GM12878 (cell line): Measurements from ENCODE around the gene WDR91. TPM values are rescaled to one million over a fixed set of nuclear protein-coding genes. Genes with fewer than 3 reads are reported as not detected.
A peak's percentile ranks its signal among the peaks of the same experiment; 100 is the strongest.

Experiments used
- CHD4 ChIP-seq: fragments of 200-600 bp; sonication (generic); IDR thresholded peaks from 2 replicates; pipeline ENCODE4 v1.6.1; 2016; ENCODE audit warnings: mild to moderate bottlenecking
- CREB1 ChIP-seq: IDR thresholded peaks from 2 replicates; pipeline ENCODE4 v1.6.1; 2012; ENCODE audit warnings: low read depth, mild to moderate bottlenecking, inconsistent platforms
- EGR1 ChIP-seq, 2 experiments: IDR thresholded peaks; 1 replicate in 1 of 2; 2 replicates in 1 of 2; pipeline ENCODE4 v1.6.1; 2011 to 2012; ENCODE audit warnings: low read depth in 2 of 2, low read length in 2 of 2, borderline replicate concordance in 1 of 2, mild to moderate bottlenecking in 1 of 2, moderate library complexity in 1 of 2
- EP300 ChIP-seq, 2 experiments: fragments of 150-350 bp in 1 of 2; IDR thresholded peaks; 2 replicates each; pipeline ENCODE4 v1.6.1; 2011 to 2012; ENCODE audit warnings: low read depth in 2 of 2, low read length in 2 of 2, borderline replicate concordance in 1 of 2, improper control_type of control experiment in 1 of 2, inconsistent platforms in 1 of 2; ENCODE audit not compliant: control insufficient read depth in 1 of 2
- EZH2 ChIP-seq: IDR thresholded peaks from 2 replicates; pipeline ENCODE4 v1.6.1; 2012; ENCODE audit warnings: low read depth, mild to moderate bottlenecking, control low read depth, inconsistent platforms, low read length, borderline replicate concordance; ENCODE audit not compliant: control insufficient read depth
- HDAC6 ChIP-seq: fragments of 200-600 bp; sonication (generic); IDR thresholded peaks from one replicate; pipeline ENCODE4 v1.8.0; 2017; ENCODE audit warnings: antibody characterized with exemption; ENCODE audit not compliant: unreplicated experiment
- IRF4 ChIP-seq: IDR thresholded peaks from 2 replicates; pipeline ENCODE4 v1.6.1; 2011; ENCODE audit warnings: low read depth, low read length
- NBN ChIP-seq: fragments of 450-650 bp; IDR thresholded peaks from 2 replicates; pipeline ENCODE4 v1.6.1; 2016
- NR2C2 ChIP-seq: IDR thresholded peaks from 2 replicates; pipeline ENCODE4 v1.6.1; 2011; ENCODE audit warnings: borderline replicate concordance, low read depth; ENCODE audit not compliant: control insufficient read depth, insufficient read length
- RCOR1 ChIP-seq: conservative IDR thresholded peaks from 2 replicates; pipeline ENCODE4 v1.6.1; 2012; ENCODE audit warnings: low read depth, low read length, improper control_type of control experiment
- SREBF2 ChIP-seq: IDR thresholded peaks from 2 replicates; pipeline ENCODE4 v1.6.1; 2012; ENCODE audit warnings: mild to moderate bottlenecking, low read length
- WRNIP1 ChIP-seq: IDR thresholded peaks from 2 replicates; pipeline ENCODE4 v1.6.1; 2011; ENCODE audit warnings: low read depth, low read length, improper control_type of control experiment, borderline replicate concordance
- ZBED1 ChIP-seq: IDR thresholded peaks from 2 replicates; pipeline ENCODE4 v1.6.1; 2016; ENCODE audit warnings: borderline replicate concordance
- ZNF622 ChIP-seq: fragments of 450-650 bp; IDR thresholded peaks from 2 replicates; pipeline ENCODE4 v1.6.1; 2017; ENCODE audit warnings: mild to moderate bottlenecking, inconsistent platforms
- polyA plus RNA-seq, 11 experiments: library from polyadenylated mRNA; depleted of rRNA in 4 of 11; unstranded in 6 of 11; stranded (reverse) in 5 of 11; fragments of >200 nt; fragmentation: Nextera tagmentation in 4 of 11; fragmentation: Illumina TruSeq in 1 of 11; extraction: Ambion mirVana in 4 of 11; extraction: Trizol in 1 of 11; gene quantifications; 1 replicate in 1 of 11; 2 replicates in 10 of 11; pipeline versions ENCODE4 v1.2.1 to v1.2.3, GENCODE V29; 2011 to 2016; ENCODE audit warnings: inconsistent platforms in 2 of 11, missing spikeins in 2 of 11, low read depth in 1 of 11
- total RNA-seq, 4 experiments: library from RNA; depleted of rRNA in 3 of 4; stranded (reverse); fragments of >200 nt in 3 of 4; fragmentation: Illumina TruSeq in 1 of 4; extraction: Trizol in 1 of 4; gene quantifications; 2 replicates each; pipeline versions ENCODE4 v1.2.1 to v1.2.3, GENCODE V29; 2013 to 2021
- TF ChIP-seq, protein P1 (sequence below): IDR thresholded peaks from 2 replicates; pipeline ENCODE4 v1.6.1; 2011; ENCODE audit warnings: mild to moderate bottlenecking, low read depth, low read length, moderate library complexity; ENCODE audit not compliant: insufficient replicate concordance
- TF ChIP-seq, protein P2 (sequence below): IDR thresholded peaks from 2 replicates; pipeline ENCODE4 v1.6.1; 2012; ENCODE audit warnings: low read depth, low read length, improper control_type of control experiment
- TF ChIP-seq, protein P3 (sequence below): fragments of 450-650 bp; formaldehyde crosslinking; IDR thresholded peaks from 2 replicates; pipeline ENCODE4 v1.4.0; 2022; ENCODE audit warnings: mild to moderate bottlenecking, moderate library complexity
- TF ChIP-seq, protein P4 (sequence below): fragments of 450-650 bp; IDR thresholded peaks from 2 replicates; pipeline ENCODE4 v1.6.1; 2017; ENCODE audit warnings: mild to moderate bottlenecking
- TF ChIP-seq, protein P5 (sequence below): fragments of 450-650 bp; IDR thresholded peaks from 2 replicates; pipeline ENCODE4 v1.6.1; 2014; ENCODE audit warnings: mild to moderate bottlenecking
- TF ChIP-seq, protein P6 (sequence below): fragments of 450-650 bp; IDR thresholded peaks from 2 replicates; pipeline ENCODE4 v1.6.1; 2017; ENCODE audit warnings: mild to moderate bottlenecking, low read depth, inconsistent platforms; ENCODE audit not compliant: poor library complexity, severe bottlenecking

WDR91 gene
- total and polyA plus RNA-seq, 10 of the 15 experiments (the other 5 are each of a cell fraction or from before 2014, with no cell fraction given), result 7.6 to 83.3 (median 16.5) TPM

DNA sequence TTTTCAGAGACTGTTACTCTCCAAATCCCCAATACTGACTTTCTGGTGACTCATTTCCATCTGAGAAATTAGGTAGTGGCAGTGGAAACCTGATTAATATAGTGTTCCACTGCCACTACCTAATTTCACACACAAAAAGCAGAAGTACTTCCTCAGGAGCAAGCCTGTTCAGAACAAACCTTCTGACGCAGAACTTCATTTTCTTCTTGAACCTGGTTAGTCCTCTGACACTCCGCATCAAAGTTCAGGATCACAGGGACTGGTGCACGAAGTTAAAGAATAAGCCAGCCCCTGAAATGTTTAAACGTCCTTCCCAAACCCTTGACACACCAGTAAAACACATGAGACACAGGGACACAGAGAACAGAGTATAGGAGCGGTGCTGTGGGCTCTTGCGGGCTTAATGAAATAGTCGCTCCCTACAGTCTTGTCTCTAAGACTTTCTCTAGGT, 4.4 kb downstream of the WDR91 start (continued):
- no peak for TF ChIP-seq ZNF622
- TF ChIP-seq IRF4, result 0 out of 2 replicates have a peak, but pooled peaks have one; percentile 60
- no peak for TF ChIP-seq EGR1 (IDR thresholded peaks at IDR 0.05; ENCODE audit: borderline replicate concordance in 1 of 2, low read depth in 2 of 2, low read length in 2 of 2)
- TF ChIP-seq, protein P1, sequence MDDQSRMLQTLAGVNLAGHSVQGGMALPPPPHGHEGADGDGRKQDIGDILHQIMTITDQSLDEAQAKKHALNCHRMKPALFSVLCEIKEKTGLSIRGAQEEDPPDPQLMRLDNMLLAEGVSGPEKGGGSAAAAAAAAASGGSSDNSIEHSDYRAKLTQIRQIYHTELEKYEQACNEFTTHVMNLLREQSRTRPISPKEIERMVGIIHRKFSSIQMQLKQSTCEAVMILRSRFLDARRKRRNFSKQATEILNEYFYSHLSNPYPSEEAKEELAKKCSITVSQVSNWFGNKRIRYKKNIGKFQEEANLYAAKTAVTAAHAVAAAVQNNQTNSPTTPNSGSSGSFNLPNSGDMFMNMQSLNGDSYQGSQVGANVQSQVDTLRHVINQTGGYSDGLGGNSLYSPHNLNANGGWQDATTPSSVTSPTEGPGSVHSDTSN, result no peak
- TF ChIP-seq HDAC6, result no peak
- no peak for TF ChIP-seq ZBED1
- no peak for TF ChIP-seq EZH2
- no peak for TF ChIP-seq NR2C2
- TF ChIP-seq, protein P2, sequence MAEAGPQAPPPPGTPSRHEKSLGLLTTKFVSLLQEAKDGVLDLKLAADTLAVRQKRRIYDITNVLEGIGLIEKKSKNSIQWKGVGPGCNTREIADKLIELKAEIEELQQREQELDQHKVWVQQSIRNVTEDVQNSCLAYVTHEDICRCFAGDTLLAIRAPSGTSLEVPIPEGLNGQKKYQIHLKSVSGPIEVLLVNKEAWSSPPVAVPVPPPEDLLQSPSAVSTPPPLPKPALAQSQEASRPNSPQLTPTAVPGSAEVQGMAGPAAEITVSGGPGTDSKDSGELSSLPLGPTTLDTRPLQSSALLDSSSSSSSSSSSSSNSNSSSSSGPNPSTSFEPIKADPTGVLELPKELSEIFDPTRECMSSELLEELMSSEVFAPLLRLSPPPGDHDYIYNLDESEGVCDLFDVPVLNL, result no peak
- no peak for TF ChIP-seq SREBF2
- TF ChIP-seq, protein P3, sequence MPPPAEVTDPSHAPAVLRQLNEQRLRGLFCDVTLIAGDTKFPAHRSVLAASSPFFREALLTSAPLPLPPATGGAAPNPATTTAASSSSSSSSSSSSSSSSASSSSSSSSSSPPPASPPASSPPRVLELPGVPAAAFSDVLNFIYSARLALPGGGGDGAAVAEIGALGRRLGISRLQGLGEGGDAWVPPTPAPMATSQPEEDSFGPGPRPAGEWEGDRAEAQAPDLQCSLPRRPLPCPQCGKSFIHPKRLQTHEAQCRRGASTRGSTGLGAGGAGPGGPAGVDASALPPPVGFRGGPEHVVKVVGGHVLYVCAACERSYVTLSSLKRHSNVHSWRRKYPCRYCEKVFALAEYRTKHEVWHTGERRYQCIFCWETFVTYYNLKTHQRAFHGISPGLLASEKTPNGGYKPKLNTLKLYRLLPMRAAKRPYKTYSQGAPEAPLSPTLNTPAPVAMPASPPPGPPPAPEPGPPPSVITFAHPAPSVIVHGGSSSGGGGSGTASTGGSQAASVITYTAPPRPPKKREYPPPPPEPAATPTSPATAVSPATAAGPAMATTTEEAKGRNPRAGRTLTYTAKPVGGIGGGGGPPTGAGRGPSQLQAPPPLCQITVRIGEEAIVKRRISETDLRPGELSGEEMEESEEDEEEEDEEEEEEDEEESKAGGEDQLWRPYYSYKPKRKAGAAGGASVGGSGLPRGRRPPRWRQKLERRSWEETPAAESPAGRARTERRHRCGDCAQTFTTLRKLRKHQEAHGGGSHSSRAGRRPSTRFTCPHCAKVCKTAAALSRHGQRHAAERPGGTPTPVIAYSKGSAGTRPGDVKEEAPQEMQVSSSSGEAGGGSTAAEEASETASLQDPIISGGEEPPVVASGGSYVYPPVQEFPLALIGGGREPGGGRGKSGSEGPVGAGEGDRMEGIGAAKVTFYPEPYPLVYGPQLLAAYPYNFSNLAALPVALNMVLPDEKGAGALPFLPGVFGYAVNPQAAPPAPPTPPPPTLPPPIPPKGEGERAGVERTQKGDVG (CRISPR knock-in tag), result no peak
- no peak for TF ChIP-seq CHD4
- TF ChIP-seq EP300 (IDR thresholded peaks at IDR 0.05; ENCODE audit: borderline replicate concordance in 1 of 2, control insufficient read depth in 1 of 2, low read depth in 2 of 2, low read length in 2 of 2), result peak in 1 of 2 experiments; percentile 84; a peak in 2 of 4 replicates
- TF ChIP-seq, protein P4, sequence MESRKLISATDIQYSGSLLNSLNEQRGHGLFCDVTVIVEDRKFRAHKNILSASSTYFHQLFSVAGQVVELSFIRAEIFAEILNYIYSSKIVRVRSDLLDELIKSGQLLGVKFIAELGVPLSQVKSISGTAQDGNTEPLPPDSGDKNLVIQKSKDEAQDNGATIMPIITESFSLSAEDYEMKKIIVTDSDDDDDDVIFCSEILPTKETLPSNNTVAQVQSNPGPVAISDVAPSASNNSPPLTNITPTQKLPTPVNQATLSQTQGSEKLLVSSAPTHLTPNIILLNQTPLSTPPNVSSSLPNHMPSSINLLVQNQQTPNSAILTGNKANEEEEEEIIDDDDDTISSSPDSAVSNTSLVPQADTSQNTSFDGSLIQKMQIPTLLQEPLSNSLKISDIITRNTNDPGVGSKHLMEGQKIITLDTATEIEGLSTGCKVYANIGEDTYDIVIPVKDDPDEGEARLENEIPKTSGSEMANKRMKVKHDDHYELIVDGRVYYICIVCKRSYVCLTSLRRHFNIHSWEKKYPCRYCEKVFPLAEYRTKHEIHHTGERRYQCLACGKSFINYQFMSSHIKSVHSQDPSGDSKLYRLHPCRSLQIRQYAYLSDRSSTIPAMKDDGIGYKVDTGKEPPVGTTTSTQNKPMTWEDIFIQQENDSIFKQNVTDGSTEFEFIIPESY, result no peak
- no peak for TF ChIP-seq RCOR1
- TF ChIP-seq CREB1, result no peak
- peak; percentile 27; the same call in 1 of the 2 replicates for TF ChIP-seq NBN
- no peak for TF ChIP-seq WRNIP1
- TF ChIP-seq, protein P5, sequence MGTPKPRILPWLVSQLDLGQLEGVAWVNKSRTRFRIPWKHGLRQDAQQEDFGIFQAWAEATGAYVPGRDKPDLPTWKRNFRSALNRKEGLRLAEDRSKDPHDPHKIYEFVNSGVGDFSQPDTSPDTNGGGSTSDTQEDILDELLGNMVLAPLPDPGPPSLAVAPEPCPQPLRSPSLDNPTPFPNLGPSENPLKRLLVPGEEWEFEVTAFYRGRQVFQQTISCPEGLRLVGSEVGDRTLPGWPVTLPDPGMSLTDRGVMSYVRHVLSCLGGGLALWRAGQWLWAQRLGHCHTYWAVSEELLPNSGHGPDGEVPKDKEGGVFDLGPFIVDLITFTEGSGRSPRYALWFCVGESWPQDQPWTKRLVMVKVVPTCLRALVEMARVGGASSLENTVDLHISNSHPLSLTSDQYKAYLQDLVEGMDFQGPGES, result no peak
- TF ChIP-seq, protein P6, sequence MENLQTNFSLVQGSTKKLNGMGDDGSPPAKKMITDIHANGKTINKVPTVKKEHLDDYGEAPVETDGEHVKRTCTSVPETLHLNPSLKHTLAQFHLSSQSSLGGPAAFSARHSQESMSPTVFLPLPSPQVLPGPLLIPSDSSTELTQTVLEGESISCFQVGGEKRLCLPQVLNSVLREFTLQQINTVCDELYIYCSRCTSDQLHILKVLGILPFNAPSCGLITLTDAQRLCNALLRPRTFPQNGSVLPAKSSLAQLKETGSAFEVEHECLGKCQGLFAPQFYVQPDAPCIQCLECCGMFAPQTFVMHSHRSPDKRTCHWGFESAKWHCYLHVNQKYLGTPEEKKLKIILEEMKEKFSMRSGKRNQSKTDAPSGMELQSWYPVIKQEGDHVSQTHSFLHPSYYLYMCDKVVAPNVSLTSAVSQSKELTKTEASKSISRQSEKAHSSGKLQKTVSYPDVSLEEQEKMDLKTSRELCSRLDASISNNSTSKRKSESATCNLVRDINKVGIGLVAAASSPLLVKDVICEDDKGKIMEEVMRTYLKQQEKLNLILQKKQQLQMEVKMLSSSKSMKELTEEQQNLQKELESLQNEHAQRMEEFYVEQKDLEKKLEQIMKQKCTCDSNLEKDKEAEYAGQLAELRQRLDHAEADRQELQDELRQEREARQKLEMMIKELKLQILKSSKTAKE, result peak; percentile 65
